Spinal cord (tissue), 10 donors: ENCODE measurements around the gene FXYD1. TPM values are rescaled to one million over a fixed set of nuclear protein-coding genes. Genes with fewer than 3 reads are reported as not detected.
"Not testable (repeated sequence)": the region's sequence is repeated elsewhere in the genome, so short reads cannot be mapped to it uniquely, and the experiment has no call there.

Experiments used
- DNase-seq, 6 donors: peaks; one replicate each; pipeline versions ENCODE4 v3.0.0 to v3.0.0-alpha.2; 2013 to 2015; ENCODE audit warnings: low spot score in 6 of 6, low read depth in 4 of 6
- H3K27ac ChIP-seq: one replicate; pipeline ENCODE4 v1.5.1; 2013; ENCODE audit warnings: low read depth, low read length, control low read depth
- H3K27me3 ChIP-seq: one replicate; pipeline ENCODE4 v1.6.1; 2013; ENCODE audit warnings: low read length; ENCODE audit not compliant: control insufficient read depth, insufficient read depth
- H3K36me3 ChIP-seq: one replicate; pipeline ENCODE4 v1.6.1; 2013; ENCODE audit warnings: low read length; ENCODE audit not compliant: control insufficient read depth, insufficient read depth
- H3K4me1 ChIP-seq: one replicate; pipeline ENCODE4 v1.6.1; 2013; ENCODE audit warnings: low read length; ENCODE audit not compliant: control insufficient read depth, insufficient read depth
- H3K4me3 ChIP-seq: one replicate; pipeline ENCODE4 v1.5.1; 2013; ENCODE audit warnings: low read depth, low read length, control low read depth
- H3K9me3 ChIP-seq: one replicate; pipeline ENCODE4 v1.6.1; 2013; ENCODE audit warnings: low read length; ENCODE audit not compliant: control insufficient read depth, insufficient read depth
- WGBS: methylation state at CpG from one replicate; pipeline ENCODE4 v1.1.5; 2013; ENCODE audit warnings: missing lambda C conversion rate; ENCODE audit not compliant: insufficient coverage; 5-methylcytosine and 5-hydroxymethylcytosine counted together
- polyA plus RNA-seq, 2 donors: library from polyadenylated mRNA; unstranded; fragments of 120-200 nt; gene quantifications; one replicate each; pipeline ENCODE4 v1.2.1, GENCODE V29; 2013; ENCODE audit not compliant: insufficient read length in 2 of 2
- total RNA-seq, 2 donors: library from RNA; depleted of rRNA in 1 of 2; stranded (reverse); fragments of 120-200 nt in 1 of 2; fragments of >200 nt in 1 of 2; gene quantifications; one replicate each; pipeline versions ENCODE4 v1.2.3 to v1.2.4, GENCODE V29; 2013 to 2014
- donor health status: healthy.

The FXYD1 gene
- total and polyA plus RNA-seq, 4 donors = 20.4 to 104 (median 48.1) TPM

- 82% methylated on average over 28 of the region's 29 CpGs for WGBS
- no peaks in the 10 kb centered on the region for H3K9me3 ChIP-seq
- H3K36me3 ChIP-seq = no peaks in the 10 kb centered on the region
Observed at GRCh38 chr19:35098413-35099049, 40.1 kb upstream of the FXYD1 start.

GRCh38 chr19:35099155-35099896, 39.3 kb upstream of the FXYD1 start:
- Histone ChIP-seq H3K36me3 (no peaks in the 10 kb centered on the region), H3K27me3 (no peaks in the 10 kb centered on the region), H3K9me3 (no peaks in the 10 kb centered on the region), H3K4me3 (no peak overlapping the region), H3K4me1 (no peaks in the 10 kb centered on the region), H3K27ac (no peak overlapping the region)
- WGBS = 87% methylated on average over 20 of the region's 21 CpGs
- DNase-seq = no peak

More at GRCh38 chr19:35098413-35099049, 40.1 kb upstream of the FXYD1 start:
- Histone ChIP-seq H3K4me3 (no peak overlapping the region), H3K27ac (no peak overlapping the region), H3K4me1 (no peaks in the 10 kb centered on the region), H3K27me3 (no peaks in the 10 kb centered on the region)
- no peak for DNase-seq

- H3K27ac ChIP-seq = no peak overlapping the region
- no peak overlapping the region for H3K4me3 ChIP-seq
- no peaks in the 10 kb centered on the region for H3K9me3 ChIP-seq
- no peaks in the 10 kb centered on the region for H3K27me3 ChIP-seq
- DNase-seq = no peak
- H3K4me1 ChIP-seq = no peaks in the 10 kb centered on the region
- 93% methylated on average over 12 of the region's 13 CpGs for WGBS
- no peaks in the 10 kb centered on the region for H3K36me3 ChIP-seq
Observed at GRCh38 chr19:35099897-35100275, 38.7 kb upstream of the FXYD1 start.

GRCh38 chr19:35100588-35101533, 37.8 kb upstream of the FXYD1 start:
- no peaks in the 10 kb centered on the region for H3K27me3 ChIP-seq
- no peaks in the 10 kb centered on the region for H3K4me1 ChIP-seq
- H3K4me3 ChIP-seq = no peak overlapping the region
- no peaks in the 10 kb centered on the region for H3K9me3 ChIP-seq
- 76% methylated on average over 16 of the region's 16 CpGs for WGBS
- no peak for DNase-seq
- no peak overlapping the region for H3K27ac ChIP-seq
- H3K36me3 ChIP-seq = no peaks in the 10 kb centered on the region

- not testable (repeated sequence) for H3K4me1 ChIP-seq, H3K27ac ChIP-seq, H3K36me3 ChIP-seq, H3K4me3 ChIP-seq, DNase-seq, H3K27me3 ChIP-seq, H3K9me3 ChIP-seq
- 93% methylated on average over 3 of the region's 10 CpGs for WGBS
Observed at GRCh38 chr19:35101949-35102348, 36.7 kb upstream of the FXYD1 start.

GRCh38 chr19:35103614-35104013, 35.0 kb upstream of the FXYD1 start:
- WGBS = 86% methylated on average over 10 of the region's 10 CpGs
- not testable (repeated sequence) for H3K27me3 ChIP-seq, H3K4me3 ChIP-seq, H3K9me3 ChIP-seq, DNase-seq, H3K36me3 ChIP-seq, H3K27ac ChIP-seq, H3K4me1 ChIP-seq

- DNase-seq = no peak
- Histone ChIP-seq H3K9me3 (no peaks in the 10 kb centered on the region), H3K27ac (no peak overlapping the region), H3K36me3 (no peaks in the 10 kb centered on the region), H3K27me3 (no peaks in the 10 kb centered on the region), H3K4me3 (no peak overlapping the region), H3K4me1 (no peaks in the 10 kb centered on the region)
- WGBS = 92% methylated on average over 11 of the region's 11 CpGs
Observed at GRCh38 chr19:35104361-35104760, 34.3 kb upstream of the FXYD1 start.

- H3K4me3 ChIP-seq = no peak overlapping the region
- H3K4me1 ChIP-seq = peaks cover 6% of the 10 kb centered on the region
- H3K27ac ChIP-seq = no peak overlapping the region
- no peaks in the 10 kb centered on the region for H3K9me3 ChIP-seq
- DNase-seq = no peak
- WGBS = 97% methylated on average over 6 of the region's 6 CpGs
- no peaks in the 10 kb centered on the region for H3K36me3 ChIP-seq
- no peaks in the 10 kb centered on the region for H3K27me3 ChIP-seq
Observed at GRCh38 chr19:35105047-35105410, 33.6 kb upstream of the FXYD1 start.

- Histone ChIP-seq H3K27ac (no peak overlapping the region), H3K4me3 (no peak overlapping the region), H3K36me3 (no peaks in the 10 kb centered on the region), H3K27me3 (no peaks in the 10 kb centered on the region), H3K9me3 (no peaks in the 10 kb centered on the region), H3K4me1 (peaks cover 6% of the 10 kb centered on the region)
- no peak for DNase-seq
- 85% methylated on average over 30 of the region's 30 CpGs for WGBS
Observed at GRCh38 chr19:35105411-35106290, 33.0 kb upstream of the FXYD1 start.
